Karpas-422 (cell line): ENCODE results near the gene CHCHD1. TPM values are rescaled to one million over a fixed set of nuclear protein-coding genes. Genes with fewer than 3 reads are reported as not detected.

ENCODE experiments used
- DNase-seq: peaks from one replicate; pipeline ENCODE4 v3.0.0-alpha.2; 2015
- H2AFZ ChIP-seq: fragments of 200-600 bp; sonication (generic); 2 replicates; pipeline ENCODE4 v1.6.1; 2014; ENCODE audit warnings: antibody characterized with exemption, low read length, mixed read lengths
- H3K27ac ChIP-seq: fragments of 200-600 bp; sonication (generic); 2 replicates; pipeline ENCODE4 v1.5.1; 2014; ENCODE audit warnings: mild to moderate bottlenecking, low read length, moderate library complexity
- H3K27me3 ChIP-seq: fragments of 200-600 bp; sonication (generic); 2 replicates; pipeline ENCODE4 v1.6.1; 2014; ENCODE audit warnings: low read length, mixed read lengths
- H3K36me3 ChIP-seq: fragments of 200-600 bp; sonication (generic); 2 replicates; pipeline ENCODE4 v1.6.1; 2014; ENCODE audit warnings: low read length, mixed read lengths; ENCODE audit not compliant: insufficient read depth
- H3K4me1 ChIP-seq: fragments of 200-600 bp; sonication (generic); 2 replicates; pipeline ENCODE4 v1.6.1; 2014; ENCODE audit warnings: mild to moderate bottlenecking, low read length, mixed read lengths
- H3K4me2 ChIP-seq: fragments of 200-600 bp; sonication (generic); 2 replicates; pipeline ENCODE4 v1.6.1; 2014; ENCODE audit warnings: low read length, low read depth, mild to moderate bottlenecking; ENCODE audit not compliant: poor library complexity, severe bottlenecking
- H3K4me3 ChIP-seq: fragments of 200-600 bp; sonication (generic); 2 replicates; pipeline ENCODE4 v1.5.1; 2014; ENCODE audit warnings: mild to moderate bottlenecking, antibody characterized with exemption, low read length, mixed read lengths
- H3K79me2 ChIP-seq: fragments of 200-600 bp; sonication (generic); 2 replicates; pipeline ENCODE4 v1.6.1; 2014; ENCODE audit warnings: mild to moderate bottlenecking, low read length, mixed read lengths
- H3K9ac ChIP-seq: fragments of 200-600 bp; sonication (generic); 2 replicates; pipeline ENCODE4 v1.6.0; 2014; ENCODE audit warnings: low read length
- H3K9me2 ChIP-seq: fragments of 200-600 bp; sonication (generic), shearing (Covaris generic); replicated peaks from 2 replicates; pipeline ENCODE4 v1.6.0; 2014; ENCODE audit warnings: mild to moderate bottlenecking, low read length, moderate library complexity; ENCODE audit not compliant: insufficient read depth
- H3K9me3 ChIP-seq: fragments of 300-700, 200-600 bp; sonication (generic); 2 replicates; pipeline ENCODE4 v1.6.1; 2014; ENCODE audit warnings: low read length, mixed read lengths
- H4K20me1 ChIP-seq: fragments of 200-600 bp; sonication (generic); 2 replicates; pipeline ENCODE4 v1.6.1; 2014; ENCODE audit warnings: mild to moderate bottlenecking, antibody characterized with exemption, low read length, low read depth; ENCODE audit not compliant: insufficient read depth
- total RNA-seq: library from RNA; depleted of rRNA; stranded (reverse); fragments of >200 nt; shearing (Covaris generic); gene quantifications from 2 replicates; pipeline ENCODE4 v1.2.3, GENCODE V29; 2014; ENCODE audit warnings: low replicate concordance

The CHCHD1 gene
- total RNA-seq, 1 experiment from 2014 or later, result 57.5 TPM

DNA sequence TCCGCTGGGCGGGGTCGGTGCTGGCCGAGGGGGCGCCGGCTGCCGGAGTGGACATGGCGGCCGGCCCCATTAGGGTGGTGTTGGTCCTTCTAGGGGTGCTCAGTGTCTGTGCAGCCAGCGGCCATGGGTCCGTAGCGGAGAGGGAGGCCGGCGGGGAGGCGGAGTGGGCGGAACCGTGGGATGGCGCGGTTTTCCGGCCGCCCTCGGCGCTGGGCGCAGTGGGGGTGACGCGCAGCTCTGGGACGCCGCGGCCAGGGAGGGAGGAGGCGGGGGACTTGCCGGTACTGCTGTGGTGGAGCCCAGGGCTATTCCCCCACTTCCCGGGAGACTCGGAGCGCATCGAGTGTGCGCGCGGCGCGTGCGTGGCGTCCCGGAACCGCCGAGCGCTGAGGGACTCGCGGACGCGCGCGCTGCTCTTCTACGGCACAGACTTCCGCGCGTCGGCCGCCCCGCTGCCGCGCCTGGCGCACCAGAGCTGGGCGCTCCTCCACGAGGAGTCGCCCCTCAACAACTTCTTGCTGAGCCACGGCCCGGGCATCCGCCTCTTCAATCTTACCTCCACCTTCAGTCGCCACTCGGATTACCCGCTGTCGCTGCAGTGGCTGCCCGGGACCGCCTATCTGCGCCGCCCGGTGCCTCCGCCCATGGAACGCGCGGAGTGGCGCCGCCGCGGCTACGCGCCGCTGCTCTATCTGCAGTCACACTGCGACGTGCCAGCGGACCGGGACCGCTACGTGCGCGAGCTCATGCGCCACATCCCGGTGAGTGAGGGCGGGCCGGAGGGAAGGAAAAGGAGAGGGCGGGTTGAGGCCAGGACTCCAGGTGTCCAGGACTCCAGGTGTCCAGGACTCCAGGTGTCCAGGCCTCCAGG, 9.3 kb upstream of the CHCHD1 start:
- Histone ChIP-seq H3K79me2 (peaks cover 50% of the 10 kb centered on the region), H3K9ac (peak overlapping the region; percentile 85), H3K36me3 (peaks cover 44% of the 10 kb centered on the region), H3K27me3 (no peaks in the 10 kb centered on the region), H4K20me1 (peaks cover 4% of the 10 kb centered on the region; the same call in 1 of the 2 replicates), H3K9me2 (no peaks in the 10 kb centered on the region), H2AFZ (peak overlapping the region; percentile 76), H3K4me1 (peaks cover 53% of the 10 kb centered on the region), H3K4me2 (peak overlapping the region; percentile 99), H3K4me3 (peak overlapping the region; percentile 89), H3K27ac (peak overlapping the region; percentile 79), H3K9me3 (no peaks in the 10 kb centered on the region)
- peak; percentile 89 for DNase-seq

GRCh38 chr10:73773152-73773879, 8.5 kb upstream of the CHCHD1 start:
- peaks cover 4% of the 10 kb centered on the region; the same call in 1 of the 2 replicates for H4K20me1 ChIP-seq
- peak; percentile 64 for DNase-seq
- H3K4me3 ChIP-seq, result peak overlapping the region; percentile 89
- H3K9ac ChIP-seq, result peak overlapping the region; percentile 85
- no peaks in the 10 kb centered on the region for H3K9me2 ChIP-seq
- no peaks in the 10 kb centered on the region for H3K9me3 ChIP-seq
- H3K27ac ChIP-seq, result peak overlapping the region; percentile 79
- H3K79me2 ChIP-seq, result peaks cover 54% of the 10 kb centered on the region
- H3K36me3 ChIP-seq, result peaks cover 44% of the 10 kb centered on the region
- H3K4me2 ChIP-seq, result peak overlapping the region; percentile 99
- no peaks in the 10 kb centered on the region for H3K27me3 ChIP-seq
- peaks cover 51% of the 10 kb centered on the region for H3K4me1 ChIP-seq
- H2AFZ ChIP-seq, result no peak overlapping the region

DNA sequence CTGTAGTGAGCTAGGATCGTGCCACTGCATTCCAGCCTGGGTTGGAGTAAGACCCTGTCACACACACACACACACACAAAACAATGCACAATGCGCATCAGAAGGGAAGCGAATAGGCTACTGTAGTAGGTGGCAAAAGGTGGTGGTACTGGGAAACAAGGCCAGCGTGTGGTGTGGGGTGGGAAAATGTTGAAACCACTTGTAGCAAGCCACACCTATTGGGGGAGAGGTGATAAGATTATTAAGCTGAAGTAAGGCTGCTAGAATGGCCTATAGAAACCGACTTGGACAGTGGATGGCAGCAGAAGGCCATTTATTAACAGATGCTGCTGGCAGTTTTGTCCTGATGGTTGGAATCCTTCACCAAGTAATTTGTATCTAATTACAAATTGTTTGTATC, 7.2 kb upstream of the CHCHD1 start:
- H2AFZ ChIP-seq, result no peak overlapping the region
- DNase-seq, result peak; percentile 50
- no peaks in the 10 kb centered on the region for H3K9me3 ChIP-seq
- H3K9ac ChIP-seq, result peak overlapping the region; percentile 85
- H3K36me3 ChIP-seq, result peaks cover 50% of the 10 kb centered on the region
- peak overlapping the region; percentile 99 for H3K4me2 ChIP-seq
- peak overlapping the region; percentile 89 for H3K4me3 ChIP-seq
- peak overlapping the region; percentile 79; the same call in 1 of the 2 replicates for H3K27ac ChIP-seq
- peaks cover 4% of the 10 kb centered on the region; the same call in 1 of the 2 replicates for H4K20me1 ChIP-seq
- peaks cover 40% of the 10 kb centered on the region for H3K4me1 ChIP-seq
- H3K79me2 ChIP-seq, result peaks cover 59% of the 10 kb centered on the region
- H3K27me3 ChIP-seq, result no peaks in the 10 kb centered on the region
- H3K9me2 ChIP-seq, result no peaks in the 10 kb centered on the region

DNA sequence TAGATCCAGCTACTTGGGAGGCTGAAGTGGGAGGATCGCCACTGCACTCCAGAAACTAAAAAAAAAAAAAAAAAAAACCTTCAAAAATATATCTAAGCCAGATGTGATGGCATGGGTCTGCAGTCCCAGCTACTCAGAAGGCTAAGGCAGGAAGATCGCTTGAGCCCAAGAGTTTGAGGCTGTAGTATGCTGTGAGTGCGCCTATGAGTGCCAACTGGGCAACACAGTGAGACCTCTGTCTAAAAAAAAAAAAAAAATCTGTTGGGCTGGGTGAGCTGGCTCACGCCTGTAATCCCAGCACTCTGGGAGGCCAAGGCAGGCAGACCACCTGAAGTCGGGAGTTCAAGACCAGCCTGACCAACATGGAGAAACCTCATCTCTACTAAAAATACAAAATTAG, 2.8 kb upstream of the CHCHD1 start:
- Histone ChIP-seq H3K9ac (no peak overlapping the region), H3K36me3 (peaks cover 35% of the 10 kb centered on the region), H3K4me1 (peaks cover 50% of the 10 kb centered on the region), H3K9me2 (no peaks in the 10 kb centered on the region), H3K9me3 (no peaks in the 10 kb centered on the region), H3K4me3 (no peak overlapping the region), H3K27me3 (no peaks in the 10 kb centered on the region), H3K27ac (no peak overlapping the region), H3K79me2 (peaks cover 76% of the 10 kb centered on the region), H4K20me1 (peaks cover 9% of the 10 kb centered on the region; the same call in 1 of the 2 replicates), H2AFZ (no peak overlapping the region), H3K4me2 (no peak overlapping the region)
- DNase-seq, result no peak

DNA sequence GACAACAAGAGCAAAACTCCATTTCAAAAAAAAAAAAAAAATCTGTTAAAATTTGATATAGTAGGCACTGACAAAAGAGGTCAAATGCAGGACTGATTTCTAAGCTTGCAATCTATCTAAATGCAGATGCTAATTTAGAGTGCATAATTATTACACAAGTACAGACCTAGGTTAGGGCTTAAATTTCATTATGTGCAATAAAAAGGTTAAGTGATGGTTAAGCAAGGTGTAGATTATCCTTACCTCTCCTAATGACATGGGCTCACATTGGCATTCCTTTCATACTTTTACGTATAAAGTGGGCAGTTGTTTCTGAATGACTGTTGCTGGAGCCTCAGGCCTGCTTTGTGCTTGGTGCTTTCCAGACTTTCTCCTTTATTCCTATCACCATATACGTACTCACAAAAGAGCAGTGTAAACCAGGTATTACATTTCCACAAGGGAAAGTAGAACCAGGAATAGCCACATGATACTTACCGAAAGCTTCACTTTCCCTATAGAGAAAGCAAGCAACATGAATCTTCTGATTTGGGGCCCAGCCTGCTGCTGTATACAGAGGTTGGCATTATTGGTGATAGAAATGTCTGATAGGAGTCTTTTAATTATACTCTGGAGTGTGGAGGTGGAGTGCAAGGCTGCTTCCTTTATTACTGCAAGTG, 2.2 kb upstream of the CHCHD1 start:
- Histone ChIP-seq H4K20me1 (peaks cover 7% of the 10 kb centered on the region; the same call in 1 of the 2 replicates), H3K36me3 (peaks cover 31% of the 10 kb centered on the region), H3K27ac (peak overlapping the region; percentile 2; the same call in 1 of the 2 replicates), H3K9ac (peak overlapping the region; percentile 36; the same call in 1 of the 2 replicates), H3K4me3 (no peak overlapping the region), H3K79me2 (peaks cover 76% of the 10 kb centered on the region), H3K9me2 (no peaks in the 10 kb centered on the region), H3K4me1 (peaks cover 49% of the 10 kb centered on the region), H3K27me3 (no peaks in the 10 kb centered on the region), H2AFZ (no peak overlapping the region), H3K9me3 (no peaks in the 10 kb centered on the region), H3K4me2 (peak overlapping the region; percentile 96)
- DNase-seq, result no peak

DNA sequence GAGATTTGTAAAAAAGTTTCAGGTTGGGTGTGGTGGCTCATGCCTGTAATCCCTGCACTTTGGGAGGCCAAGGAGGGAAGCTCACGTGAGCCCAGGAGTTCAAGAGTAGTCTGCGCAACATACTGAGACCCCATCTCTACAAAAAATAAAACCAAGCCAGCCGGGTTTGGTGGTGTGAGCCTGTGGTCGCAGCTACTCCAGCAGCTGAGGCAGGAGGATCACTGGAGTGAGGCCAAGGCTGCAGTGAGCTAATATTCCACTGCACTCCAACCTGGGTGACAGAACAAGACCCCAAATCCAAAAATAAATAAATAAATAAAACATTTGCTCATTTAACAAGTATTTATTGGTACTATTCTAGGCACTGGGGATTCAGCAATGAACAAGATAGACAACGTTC, 1.5 kb upstream of the CHCHD1 start:
- Histone ChIP-seq H2AFZ (no peak overlapping the region), H3K9me2 (no peaks in the 10 kb centered on the region), H3K79me2 (peaks cover 69% of the 10 kb centered on the region), H3K4me2 (peak overlapping the region; percentile 96), H3K4me3 (peak overlapping the region; percentile 87), H4K20me1 (0 out of 2 replicates have a peak, but pooled peaks cover 5% of the 10 kb centered on the region), H3K27ac (peak overlapping the region; percentile 63; the same call in 1 of the 2 replicates), H3K9ac (peak overlapping the region; percentile 88), H3K27me3 (no peaks in the 10 kb centered on the region), H3K4me1 (peaks cover 46% of the 10 kb centered on the region), H3K9me3 (no peaks in the 10 kb centered on the region), H3K36me3 (peaks cover 25% of the 10 kb centered on the region)
- no peak for DNase-seq

GRCh38 chr10:73780966-73781365, 882 bp upstream of the CHCHD1 start:
- H4K20me1 ChIP-seq, result peaks cover 5% of the 10 kb centered on the region; the same call in 1 of the 2 replicates
- peaks cover 18% of the 10 kb centered on the region for H3K36me3 ChIP-seq
- H3K27ac ChIP-seq, result peak overlapping the region; percentile 63
- H3K4me3 ChIP-seq, result peak overlapping the region; percentile 87
- H3K4me1 ChIP-seq, result peaks cover 39% of the 10 kb centered on the region
- peaks cover 65% of the 10 kb centered on the region for H3K79me2 ChIP-seq
- no peaks in the 10 kb centered on the region for H3K9me2 ChIP-seq
- DNase-seq, result peak; percentile 70
- peak overlapping the region; percentile 96 for H3K4me2 ChIP-seq
- no peaks in the 10 kb centered on the region for H3K27me3 ChIP-seq
- no peak overlapping the region for H2AFZ ChIP-seq
- peak overlapping the region; percentile 88 for H3K9ac ChIP-seq
- no peaks in the 10 kb centered on the region for H3K9me3 ChIP-seq
